Stimulated activated CD4-positive, alpha-beta T cell treated with anti-CD3 and anti-CD28 coated beads, TNF-alpha, amount 100 ng/mL, for 4 hours (primary cell): Measurements from ENCODE around the gene CCL28.
"Not testable (repeated sequence)": the region's sequence is repeated elsewhere in the genome, so short reads cannot be mapped to it uniquely, and the experiment has no call there.

ENCODE experiments used
- DNase-seq, 3 experiments: peaks; one replicate each; pipeline ENCODE4 v3.0.0-alpha.2; 2020; ENCODE audit warnings: low read depth in 3 of 3

The CCL28 gene

DNA sequence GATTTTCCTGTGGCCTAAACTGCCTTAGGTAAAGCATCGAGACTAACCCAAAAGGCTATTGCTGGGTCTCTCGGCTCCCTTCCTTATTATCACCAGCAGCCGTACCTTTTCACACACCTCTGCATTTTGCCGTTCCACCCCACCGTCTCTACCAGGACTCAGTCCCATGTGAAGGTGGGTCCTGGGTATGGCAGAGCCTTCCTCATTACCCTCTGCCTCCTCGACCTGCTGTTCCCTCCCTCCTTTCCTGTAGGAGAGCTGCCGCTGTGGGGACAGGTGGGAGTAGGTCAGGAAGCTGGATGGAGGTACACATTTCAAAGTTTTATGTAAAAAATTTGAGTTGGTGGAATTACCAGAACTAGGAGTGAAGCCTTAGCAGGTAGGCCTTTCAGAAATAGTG lies 1.8 kb downstream of the CCL28 start:
- DNase-seq: no peak

DNA sequence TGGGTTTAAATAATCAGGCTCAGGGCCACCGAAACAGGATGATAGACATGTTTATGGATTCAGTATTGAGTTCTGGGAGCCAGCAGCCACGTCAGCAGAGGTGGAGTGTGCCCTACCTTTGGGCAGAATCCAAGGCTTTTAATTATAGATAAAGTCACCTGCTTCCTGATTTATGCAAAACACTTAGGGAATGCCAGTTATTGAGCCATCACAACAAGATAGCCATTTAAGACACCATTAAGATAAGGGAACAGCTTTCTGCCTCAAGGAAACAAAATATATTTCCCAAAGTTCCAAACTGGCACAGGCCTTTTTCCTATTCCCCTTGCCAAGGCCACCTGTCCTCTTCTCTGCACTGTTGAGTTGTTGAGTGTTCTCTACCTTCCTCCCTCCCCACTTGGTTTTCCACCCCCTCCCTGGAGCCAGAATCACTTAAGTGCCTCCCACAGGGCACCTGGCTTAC lies 2.4 kb downstream of the CCL28 start:
- DNase-seq: no peak

DNA sequence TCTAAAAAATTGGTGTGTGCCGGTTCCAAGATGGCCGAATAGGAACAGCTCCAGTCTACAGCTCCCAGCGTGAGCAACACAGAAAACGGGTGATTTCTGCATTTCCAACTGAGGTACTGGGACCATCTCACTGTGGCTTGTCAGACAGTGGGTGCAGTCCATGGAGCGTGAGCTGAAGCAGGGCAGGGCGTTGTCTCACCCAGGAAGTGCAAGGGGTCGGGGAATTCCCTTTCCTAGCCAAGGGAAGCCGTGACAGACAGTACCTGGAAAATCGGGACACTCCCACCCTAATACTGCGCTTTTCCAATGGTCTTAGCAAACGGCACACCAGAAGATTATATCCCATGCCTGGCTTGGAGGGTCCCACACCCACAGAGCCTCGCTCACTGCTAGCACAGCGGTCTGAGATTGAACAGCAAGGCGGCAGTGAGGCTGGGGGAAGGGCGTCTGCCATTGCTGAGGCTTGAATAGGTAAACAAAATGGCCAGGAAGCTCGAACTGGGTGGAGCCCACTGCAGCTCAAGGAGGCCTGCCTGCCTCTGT lies 9.6 kb downstream of the CCL28 start:
- not testable (repeated sequence) for DNase-seq

DNA sequence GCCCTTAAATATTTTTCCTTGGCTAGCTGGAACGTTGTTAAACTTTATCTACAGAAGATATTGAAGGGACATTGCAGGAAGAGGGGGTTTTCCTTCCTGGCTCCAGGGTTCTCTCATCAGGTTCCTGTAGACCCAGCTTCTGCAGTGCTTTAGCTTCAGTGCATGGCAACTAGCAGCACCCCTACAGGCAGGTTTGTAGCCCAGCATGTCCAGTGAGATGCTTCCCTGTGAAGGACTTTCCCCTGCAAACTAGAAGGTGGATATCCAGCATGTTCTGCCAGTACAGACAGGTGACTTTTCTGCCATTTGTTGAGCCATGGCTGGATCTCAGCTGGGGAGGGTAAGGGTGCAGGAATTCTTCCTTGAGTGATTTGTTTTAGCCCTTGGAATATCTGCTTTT lies 10.4 kb downstream of the CCL28 start:
- DNase-seq: no peak

GRCh38 chr5:43400082-43400481 lies 12.1 kb downstream of the CCL28 start:
- no peak for DNase-seq

DNA sequence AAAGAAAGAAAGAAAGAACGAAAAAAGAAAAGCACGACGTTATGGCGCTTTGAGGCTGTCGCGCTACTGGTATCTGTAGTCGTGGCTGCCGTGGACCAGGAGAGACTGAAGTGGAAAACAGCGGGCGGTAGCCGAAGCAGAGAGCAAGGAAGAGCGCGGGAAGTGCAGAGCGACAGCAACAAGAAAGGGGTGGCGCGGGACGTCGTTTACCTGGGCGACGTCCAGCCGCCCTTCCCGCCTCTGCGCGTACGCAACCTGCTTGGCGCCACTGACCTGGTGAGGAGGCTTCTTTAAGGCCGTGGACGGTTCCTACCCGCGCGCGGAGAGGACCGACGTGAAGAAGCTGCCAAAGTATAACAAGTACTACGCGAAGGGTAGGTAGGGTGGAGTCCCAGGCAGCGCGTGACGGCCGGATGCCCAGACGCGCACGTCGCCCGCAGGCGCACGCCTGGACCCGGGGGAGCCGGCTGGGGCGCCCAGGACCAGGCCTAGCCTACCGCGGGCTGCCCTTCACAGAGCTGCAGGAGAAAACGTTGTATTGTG lies 15.4 kb downstream of the CCL28 start:
- DNase-seq: peak; percentile 15 to 39 (median 17)

GRCh38 chr5:43390471-43390870 lies 21.7 kb downstream of the CCL28 start:
- DNase-seq: no peak

- DNase-seq: peak in 1 of 3 experiments; percentile 12
These were observed 22.4 kb downstream of the CCL28 start for GRCh38 chr5:43389679-43390329.

DNA sequence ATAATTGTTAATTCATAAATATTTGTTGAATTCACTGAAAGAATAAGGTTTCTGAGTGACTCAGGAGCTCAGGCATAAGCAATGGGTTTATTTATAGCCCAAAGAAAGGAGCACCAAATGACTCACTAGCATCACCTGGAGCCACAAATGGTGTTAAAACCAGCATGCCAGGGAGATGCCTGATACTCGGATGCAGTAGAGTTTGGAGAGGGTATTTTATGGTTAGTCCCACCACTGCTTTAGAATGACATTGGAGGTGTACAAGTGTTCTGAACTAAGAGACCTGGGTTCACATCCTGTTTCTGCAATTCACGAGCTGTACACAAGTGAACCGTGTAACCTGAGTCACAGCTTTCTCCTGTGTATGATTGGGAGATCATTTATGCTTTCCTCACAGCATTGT lies 25.2 kb downstream of the CCL28 start:
- DNase-seq: no peak

- no peak for DNase-seq
These were observed 35.6 kb downstream of the CCL28 start for GRCh38 chr5:43376496-43377140.

DNA sequence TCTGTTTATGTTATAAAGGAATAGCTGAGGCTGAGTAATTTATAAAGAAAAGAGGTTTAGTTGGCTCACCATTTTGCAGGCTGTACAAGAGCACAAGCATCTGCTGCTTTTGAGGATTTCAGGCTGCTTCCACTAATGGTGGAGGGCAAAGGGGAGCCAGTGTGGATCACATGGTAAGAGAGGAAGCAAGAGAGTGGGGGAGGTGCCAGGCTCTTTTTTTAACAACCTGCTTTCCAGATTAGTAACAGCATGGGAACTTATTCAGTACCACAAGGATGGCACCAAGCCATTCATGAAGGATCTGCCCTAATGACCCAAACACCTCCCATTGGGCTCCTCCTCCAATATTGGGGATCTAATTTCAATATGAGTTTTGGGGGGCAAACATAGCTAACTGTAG lies 40.4 kb downstream of the CCL28 start:
- DNase-seq: no peak

DNA sequence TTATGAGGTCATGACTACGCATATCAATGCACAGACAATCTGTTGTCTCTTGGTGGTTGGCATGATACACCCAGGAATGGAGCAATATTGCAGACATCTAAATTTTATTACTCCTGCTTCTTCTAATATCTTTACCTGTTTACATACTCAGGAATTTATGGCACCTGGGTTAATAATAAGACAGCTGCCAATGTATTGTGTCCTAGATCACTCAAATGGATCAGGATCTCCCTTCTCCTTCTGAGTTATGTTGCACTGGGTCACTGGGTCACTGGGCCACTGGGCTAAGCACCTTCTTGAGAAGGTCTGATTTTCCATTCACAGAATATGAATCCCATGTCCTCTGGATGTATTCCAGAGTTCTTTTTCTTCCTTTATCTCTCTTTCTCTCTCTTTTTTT lies 41.8 kb downstream of the CCL28 start:
- DNase-seq: no peak

DNA sequence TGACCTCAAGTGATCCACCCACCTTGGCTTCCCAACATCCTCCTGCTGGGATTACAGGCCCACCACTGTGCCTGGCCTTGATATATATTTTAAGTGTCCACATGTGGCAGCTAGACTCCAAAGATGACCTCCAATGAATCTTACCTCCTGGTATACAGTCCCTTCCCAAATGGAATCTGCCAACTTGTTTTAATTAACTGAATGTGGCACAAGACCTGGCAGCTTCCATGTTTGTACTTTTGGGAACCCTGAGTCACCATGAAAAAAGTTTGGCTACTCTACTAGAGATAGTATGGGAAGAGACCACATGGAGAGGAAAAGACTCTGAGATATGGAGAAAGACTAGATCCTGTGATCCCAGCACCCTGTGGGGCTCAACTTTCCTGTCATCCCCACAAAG lies 42.5 kb downstream of the CCL28 start:
- DNase-seq: no peak

GRCh38 chr5:43367909-43368669 lies 44.1 kb downstream of the CCL28 start:
- no peak for DNase-seq

GRCh38 chr5:43367453-43367852 lies 44.7 kb downstream of the CCL28 start:
- DNase-seq: no peak

DNA sequence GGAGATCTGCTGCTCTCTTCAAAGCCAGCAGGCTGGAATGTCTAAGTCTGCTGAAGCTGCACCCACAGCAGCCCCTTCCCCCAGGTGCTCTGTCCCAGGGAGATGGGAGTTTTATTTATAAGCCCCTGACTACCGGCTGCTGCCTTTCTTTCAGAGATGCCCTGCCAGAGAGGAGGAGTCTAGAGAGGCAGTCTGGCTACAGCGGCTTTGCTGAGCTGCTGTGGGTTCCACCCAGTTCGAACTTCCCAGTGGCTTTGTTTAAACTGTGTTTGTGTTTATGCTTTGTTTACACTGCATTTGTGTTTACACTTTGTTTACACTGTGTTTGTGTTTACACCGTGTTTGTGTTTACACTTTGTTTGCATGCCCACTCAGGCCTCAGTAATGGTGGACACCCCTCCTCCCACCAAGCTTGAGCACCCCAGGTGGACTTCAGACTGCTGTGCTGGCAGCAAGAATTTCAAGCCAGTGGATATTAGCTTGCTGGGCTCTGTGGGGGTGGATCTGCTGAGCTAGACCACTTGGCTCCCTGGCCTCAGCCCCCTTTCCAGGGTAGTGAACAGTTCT lies 45.4 kb downstream of the CCL28 start:
- not testable (repeated sequence) for DNase-seq

DNA sequence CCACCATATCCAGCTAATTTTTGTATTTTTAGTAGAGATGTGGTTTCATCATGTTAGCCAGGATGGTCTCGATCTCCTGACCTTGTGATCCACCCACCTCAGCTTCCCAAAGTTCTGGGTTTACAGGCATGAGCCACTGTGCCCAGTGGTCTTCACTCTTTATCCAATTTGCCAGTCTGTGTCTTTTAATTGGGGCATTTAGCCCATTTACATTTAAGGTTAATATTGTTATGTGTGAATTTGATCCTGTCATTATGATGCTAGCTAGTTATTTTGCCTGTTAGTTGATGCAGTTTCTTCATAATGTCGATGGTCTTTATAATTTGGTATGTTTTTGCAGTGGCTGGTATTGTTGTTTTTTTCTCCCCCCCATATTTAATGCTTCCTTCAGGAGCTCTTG lies 47.0 kb downstream of the CCL28 start:
- not testable (repeated sequence) for DNase-seq

GRCh38 chr5:43363445-43364152 lies 48.6 kb downstream of the CCL28 start:
- no peak for DNase-seq

DNA sequence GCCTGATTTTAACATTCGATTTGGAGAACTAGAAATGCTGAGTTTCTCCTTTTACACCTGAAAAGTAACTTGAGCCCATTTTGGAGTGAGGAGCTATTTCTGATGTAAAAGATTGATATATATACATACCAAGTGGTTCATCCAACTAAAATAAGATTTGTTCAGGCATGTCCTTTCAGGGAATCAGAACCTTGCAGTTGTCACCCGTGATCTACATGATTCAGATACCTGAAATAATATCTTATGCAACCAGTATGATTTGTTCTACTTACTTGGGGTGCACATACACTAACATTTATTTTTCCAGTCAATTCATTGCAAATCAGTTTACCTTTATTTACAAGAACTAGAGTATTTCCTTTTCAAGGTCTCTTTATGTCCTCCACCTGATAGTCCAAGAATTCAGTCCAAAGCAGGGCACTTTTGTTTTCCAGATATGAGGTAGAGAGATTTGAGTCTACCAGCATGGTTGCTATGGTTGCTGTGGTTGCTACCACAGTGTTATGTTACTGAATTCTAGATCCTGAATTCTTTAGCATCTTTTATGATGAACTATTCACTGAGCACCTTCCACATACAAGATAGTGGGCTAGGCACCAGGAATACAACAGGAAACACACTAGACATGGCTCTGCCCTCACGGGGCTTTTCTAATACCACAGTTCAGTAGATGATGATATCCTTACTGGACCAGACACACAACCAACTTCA lies 49.3 kb downstream of the CCL28 start:
- DNase-seq: no peak

- DNase-seq: no peak
These were observed 53.5 kb downstream of the CCL28 start for GRCh38 chr5:43358726-43359125.

DNA sequence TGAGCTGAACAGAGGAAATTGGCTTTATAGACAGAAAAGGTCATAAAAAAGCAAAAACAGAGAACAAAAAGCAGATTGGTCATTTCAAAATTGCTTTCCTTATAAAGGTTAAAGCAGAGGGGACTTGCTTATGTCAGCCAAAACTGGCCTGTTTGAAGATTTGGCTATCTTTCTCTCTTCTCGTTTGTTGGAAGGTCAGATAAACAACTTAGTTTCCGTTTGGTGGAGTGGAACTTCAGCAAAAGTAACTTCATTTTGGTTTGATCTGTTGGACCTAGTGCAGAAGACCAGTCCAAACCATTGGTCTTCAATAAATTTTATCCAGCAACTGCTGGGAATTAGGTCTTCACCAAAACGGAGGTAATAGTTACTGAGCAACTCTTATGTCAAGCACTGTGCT lies 53.9 kb downstream of the CCL28 start:
- no peak for DNase-seq
